ENCODE results near the gene MAPT.

MAPT gene

DNA sequence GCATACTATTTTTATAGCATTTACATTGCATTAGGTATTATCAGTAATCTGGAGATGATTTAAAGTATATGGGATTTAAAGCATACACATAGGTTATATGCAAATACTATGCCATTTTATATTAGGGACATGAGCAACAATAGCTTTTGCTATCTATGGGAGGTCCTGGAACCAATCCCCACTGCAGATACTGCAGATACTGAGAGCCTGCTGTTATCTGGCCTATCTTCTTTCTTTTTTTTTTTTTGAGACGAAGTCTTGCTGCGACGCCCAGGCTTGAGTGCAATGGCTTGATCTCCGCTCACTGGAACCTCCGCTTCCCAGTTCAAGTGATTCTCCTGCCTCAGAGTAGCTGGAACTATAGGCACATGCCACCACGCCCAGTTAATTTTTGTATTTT is 142.1 kb downstream of the MAPT start:
- no peak for DNase-seq

DNA sequence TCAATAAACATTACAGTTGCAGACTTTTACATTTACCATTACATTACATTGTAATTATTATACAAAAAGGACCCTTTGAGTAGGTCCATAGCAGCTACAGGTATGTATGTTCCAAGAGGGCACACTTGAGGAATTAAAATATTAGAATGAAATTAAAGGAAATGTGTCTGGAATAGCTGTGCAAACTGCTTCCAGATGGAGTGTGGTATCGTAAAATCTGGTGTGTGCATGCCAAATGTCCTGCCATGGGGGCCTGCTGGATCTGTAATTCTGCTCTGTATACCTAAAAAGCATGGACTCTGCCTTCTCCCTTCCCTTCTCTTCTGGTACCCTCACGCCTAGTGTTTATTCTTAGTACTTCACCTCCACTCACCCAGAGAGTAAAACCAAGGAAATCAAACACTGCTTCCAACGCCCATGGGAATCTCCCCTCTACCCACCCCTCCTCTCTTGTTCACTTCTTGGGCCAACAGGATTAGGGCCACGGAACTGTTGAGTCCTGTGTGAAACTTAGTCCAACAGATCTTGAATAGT is 143.4 kb downstream of the MAPT start:
- DNase-seq, result no peak

DNA sequence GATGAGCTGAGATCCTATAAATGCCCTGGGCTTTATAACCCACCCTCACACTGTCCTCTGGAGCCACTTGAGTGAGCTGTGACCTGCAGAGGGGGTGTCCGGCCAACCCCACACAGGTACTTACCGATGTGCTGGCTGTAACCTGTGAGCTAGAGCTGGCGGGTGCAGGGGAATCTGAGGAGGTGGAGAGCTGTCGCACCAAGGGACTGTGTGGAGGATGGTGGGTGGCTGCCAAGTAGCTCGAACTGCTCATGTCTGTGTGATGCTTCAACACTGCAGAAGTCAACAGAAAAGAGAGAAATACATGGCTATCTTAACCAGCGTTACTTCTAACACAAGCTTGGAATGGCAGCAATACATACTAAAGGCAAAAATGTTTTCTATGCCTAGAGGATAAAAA is 144.1 kb downstream of the MAPT start:
- DNase-seq, result no peak

DNA sequence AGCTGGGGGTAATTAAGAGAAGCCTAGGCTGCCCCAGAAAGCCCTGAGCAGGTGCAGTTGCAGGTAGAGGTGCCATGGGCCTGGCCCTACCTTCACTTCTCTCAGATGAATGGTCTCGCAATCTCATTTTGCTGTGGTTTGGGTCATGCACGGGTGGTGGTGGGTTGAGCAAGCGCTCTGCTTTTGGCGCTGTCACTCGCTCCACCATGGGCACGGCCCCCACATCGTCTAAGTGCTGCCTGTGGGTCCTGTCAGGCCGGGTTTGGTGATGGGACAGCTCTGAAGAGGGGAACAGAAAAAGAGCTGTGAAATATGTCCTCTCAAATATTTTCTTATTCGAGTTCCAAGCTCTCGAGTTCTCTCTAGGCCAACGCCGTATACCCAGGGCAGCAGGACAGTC is 144.6 kb downstream of the MAPT start:
- DNase-seq, result no peak

DNA sequence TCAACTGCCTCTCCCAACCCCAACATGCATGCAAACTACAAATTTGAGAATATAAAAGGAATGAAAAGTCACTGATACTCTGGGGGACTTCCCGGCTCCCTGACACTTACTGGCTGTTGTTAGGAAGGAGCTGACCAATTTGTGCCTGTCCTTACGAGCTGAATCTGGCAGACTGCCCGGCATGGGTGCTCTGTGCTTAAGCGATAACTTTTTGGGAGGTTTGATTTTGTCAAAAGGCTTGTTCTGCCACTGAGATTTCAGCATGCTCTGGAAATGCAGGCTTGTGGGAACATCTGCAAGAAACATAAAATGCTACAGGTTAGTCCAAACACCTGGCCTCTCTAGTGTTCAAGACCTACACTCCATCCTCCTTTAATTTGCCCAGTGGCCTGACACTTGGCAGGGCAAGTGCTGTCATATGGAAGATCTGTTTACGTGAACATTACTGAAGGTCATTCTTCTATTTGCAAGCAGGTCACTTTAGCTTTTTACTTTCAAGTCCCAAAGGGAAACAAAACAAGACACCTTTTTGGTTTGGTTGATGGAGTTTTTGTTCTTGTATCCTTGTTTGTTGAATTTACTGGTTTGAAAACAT is 145.3 kb downstream of the MAPT start:
- DNase-seq, result no peak

DNA sequence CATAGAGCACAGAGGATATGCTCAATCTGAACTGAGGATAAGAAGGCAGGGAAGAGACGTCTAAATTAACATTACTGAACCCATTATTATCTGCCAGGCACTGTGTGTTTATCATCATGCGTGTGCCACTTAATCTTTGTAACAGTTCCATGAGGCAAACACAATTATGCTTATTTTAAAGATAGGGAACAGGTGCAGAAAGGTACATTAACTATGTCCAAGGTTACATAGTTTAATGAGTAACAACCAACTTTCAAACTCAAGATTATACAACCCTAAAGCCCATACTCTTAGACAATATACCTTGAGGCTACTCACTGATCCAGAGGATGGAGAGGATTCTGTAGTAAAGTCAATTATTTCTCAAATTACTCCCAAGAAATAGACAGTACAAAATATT is 147.9 kb downstream of the MAPT start:
- DNase-seq, result no peak

DNA sequence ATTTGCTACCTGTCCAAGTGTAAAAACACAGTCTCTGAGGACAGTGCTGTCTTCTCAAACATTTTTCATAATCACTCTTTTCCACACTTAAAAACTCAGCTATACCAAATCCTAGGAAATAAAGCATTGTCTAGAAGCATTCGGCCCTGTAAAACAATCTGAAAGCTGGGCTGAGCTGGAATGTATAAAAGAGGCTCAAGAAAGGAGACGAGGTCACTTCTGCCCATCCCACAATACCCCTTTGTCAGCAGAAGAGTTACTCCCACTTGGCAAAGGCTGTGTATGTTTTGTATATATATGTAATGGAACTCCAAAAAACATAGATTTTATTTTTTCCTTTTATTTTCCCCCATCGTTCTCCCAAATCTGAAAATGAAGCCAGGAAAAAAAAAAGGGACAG is 148.6 kb downstream of the MAPT start:
- DNase-seq, result no peak

DNA sequence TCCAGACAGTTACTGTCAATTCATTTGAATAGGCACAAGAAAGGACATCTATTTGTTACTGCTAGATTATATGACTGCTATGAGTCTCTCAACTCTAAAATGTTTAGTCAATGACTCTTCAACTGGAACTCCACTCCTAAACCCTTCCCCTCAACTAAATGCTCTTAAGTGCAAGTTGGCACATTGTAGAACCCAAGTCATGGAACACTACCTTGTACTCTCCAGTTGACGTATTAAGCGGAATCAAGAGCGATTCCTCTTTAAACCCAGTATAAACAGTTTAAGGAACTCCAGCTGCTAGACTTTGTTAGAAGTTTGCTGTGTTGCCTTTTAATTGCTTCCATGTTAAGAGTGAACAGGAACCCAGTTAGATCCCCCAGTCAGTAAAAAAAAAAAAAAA is 149.3 kb downstream of the MAPT start:
- DNase-seq, result no peak

DNA sequence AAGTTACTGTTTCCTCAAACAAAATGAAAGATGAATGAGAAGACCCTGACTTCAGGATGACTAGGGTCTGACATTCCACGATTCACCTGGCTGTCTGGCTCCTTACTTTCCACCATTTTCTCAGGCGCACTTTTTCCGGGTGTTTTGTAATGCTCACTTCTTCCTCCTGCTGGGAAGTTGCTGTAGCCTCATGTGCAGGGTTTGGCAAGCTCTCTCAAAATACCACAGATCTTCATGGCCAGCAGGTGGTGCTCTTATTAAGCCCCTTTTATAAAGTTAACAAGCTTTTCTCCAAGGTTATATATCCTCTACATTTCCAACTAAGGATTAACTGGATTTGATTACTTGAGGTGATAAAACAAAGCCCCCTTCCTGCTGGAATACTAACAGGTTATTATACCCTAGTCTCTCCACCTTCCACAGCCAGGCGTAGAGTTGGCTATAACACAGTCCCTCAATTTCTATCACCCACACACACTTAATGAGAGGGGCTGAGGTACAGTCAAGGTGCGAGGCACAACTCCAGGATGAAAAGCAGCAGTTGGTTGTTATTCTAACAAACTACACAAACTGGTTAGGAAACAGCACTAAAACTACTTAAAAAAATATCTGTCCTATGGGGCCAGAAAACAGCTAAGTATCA is 150.1 kb downstream of the MAPT start:
- peak; percentile 74 to 87 for DNase-seq

DNA sequence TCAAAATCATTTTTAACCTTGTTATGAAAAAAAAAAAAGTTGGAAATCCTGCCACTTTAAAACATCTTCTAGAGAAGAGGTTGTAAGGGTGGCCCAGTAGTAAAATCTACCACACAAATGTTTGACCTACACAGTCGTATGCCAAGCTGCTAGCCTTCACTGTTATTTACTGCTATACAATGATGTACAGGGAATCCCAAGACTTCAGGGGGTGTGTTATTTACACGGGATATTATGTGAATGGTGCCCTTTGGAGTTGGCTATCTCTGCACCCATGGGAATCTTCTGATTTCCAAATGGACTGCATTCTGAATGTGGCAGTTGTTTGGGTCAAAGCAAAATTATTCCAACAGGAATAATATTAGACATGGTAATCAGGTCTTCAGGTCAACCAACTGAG is 150.6 kb downstream of the MAPT start:
- DNase-seq, result no peak

DNA sequence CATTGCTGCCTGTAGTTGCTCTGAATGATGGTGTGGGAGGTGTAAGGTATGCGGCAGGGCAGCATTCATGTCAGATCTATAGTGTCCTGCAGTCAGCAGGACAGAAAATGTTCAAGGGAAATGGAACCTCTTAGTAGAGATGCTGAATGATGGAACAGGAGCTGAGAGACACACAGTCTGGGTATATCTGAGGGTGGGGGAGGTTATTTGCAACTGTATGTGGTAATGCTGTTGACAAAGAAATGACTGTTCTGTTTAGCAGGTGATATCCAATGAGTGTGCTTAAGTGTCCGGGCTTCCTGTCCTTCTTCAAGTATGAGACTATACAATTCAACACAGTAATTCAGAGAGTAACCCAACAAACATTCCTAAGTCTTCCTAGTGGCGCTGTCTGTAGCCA is 151.3 kb downstream of the MAPT start:
- no peak for DNase-seq

DNA sequence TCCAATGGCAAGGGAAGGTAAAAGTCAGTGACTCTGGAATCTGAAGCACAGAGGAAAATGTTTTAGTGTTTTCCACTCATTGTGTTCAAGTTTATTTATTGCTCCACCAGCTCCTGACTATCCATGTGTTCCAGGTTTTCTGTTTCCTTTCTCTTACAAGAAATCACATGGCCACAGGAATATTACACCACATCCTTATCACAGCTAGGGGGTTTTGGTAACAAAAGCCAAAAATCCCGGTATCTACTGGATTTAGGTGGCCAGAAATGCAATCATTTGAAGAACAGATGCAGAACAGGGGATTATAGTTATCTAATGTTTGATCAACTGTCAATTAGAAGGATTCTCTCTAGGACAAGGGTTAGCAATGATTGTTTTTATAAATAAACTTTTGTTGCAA is 152.6 kb downstream of the MAPT start:
- no peak for DNase-seq

DNA sequence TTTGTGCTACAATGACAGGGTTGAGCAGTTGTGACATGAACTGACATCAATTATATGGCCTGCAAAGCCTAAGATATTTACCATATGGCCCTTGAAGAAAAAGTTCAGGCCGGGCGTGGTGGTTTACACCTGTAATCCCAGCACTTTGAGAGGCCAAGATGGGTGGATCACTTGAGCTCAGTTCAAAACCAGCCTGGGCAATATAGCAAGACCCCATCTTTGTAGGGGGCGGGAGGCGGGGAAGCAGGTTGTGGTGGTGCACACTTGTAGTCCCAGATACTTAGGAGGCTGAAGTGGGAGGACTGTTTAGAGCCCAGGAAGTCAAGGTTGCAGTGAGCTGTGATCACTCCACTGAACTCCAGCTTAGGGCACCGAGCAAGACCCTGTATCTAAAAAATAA is 153.0 kb downstream of the MAPT start:
- no peak for DNase-seq

DNA sequence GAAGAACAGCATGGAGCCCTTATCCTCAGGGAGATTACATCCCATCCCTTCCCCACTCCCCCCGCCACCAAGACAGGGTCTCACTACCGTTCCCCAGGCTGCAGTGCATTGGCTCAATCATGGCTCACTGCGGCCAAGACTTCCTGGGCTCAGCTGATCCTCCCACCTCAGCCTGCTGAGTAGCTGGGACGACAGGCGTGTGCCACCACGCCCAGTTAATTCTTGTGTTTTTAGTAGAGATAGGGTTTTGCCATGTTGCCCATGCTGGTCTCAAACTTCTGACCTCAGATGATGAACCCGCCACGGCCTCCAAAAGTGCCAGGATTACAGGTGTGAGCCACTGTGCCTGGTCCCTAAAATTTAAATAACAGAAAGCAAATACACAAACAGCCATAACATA is 153.5 kb downstream of the MAPT start:
- DNase-seq, result no peak

DNA sequence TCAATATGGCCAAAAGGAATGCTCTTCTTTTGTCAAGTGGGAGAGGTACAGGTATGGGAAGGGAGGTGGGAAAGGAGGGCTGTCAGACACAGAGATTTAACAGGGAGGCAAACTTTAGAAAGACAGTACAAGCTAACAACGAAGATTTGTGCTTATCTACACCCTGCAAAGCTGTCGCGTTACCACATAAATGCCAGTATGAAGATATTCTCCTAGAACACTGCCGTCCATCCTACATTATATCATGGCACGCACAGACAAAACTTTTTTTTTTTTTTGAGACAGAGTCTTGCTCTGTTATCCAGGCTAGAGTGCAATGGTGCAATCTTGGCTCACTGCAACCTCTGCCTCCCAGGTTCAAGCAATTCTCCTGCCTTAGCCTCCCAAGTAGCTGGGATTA is 155.3 kb downstream of the MAPT start:
- no peak for DNase-seq

DNA sequence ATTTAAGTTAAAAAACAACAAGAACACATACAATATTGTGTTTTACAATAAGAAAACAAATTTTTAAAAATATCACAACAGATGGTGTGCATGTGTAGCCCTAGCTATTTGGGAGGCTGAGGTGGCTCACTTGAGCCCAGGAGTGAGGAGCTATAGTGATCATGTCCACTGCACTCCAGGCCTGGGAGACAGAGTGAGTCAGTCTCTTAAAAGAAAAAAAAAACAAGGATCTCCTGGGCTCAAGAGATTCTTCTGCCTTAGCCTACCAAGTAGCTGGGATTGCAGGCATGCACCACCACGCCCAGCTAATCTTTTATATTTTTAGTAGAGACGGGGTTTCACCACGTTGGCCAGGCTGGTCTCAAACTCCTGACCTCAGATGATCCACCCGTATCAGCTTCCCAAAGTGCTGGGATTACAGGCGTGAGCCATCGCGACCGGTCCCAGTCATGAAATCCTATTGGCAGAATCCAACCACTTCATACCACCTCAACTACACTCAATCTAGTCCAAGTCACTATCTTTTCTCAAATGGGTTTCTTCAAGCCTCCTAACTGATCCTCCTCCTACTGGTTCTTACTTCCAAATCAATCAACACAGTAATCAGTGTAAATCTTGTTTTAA is 159.7 kb downstream of the MAPT start:
- no peak for DNase-seq

DNA sequence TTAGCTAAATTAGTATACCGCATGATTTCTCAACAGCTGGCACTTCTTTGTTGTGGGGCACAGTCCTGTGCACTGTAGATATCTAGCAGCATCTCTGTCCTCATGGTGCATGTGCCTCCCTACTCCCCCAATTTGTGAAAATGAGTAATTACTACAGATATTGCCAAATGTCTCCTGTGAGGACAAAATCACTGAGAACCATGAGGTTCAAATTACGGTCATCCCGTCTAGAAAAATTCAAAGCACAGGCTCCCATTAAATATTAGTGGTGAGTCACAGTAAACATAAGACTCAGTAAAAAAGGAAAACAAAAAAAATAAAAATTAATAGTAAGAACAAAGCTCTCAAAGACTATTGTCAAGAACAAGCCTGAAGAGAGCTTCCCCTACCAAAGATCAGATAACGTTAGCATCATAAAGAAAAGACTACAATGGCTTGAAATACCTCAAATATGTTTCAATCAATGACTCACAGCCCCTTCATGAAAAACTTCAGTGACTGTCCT is 162.5 kb downstream of the MAPT start:
- DNase-seq, result no peak

DNA sequence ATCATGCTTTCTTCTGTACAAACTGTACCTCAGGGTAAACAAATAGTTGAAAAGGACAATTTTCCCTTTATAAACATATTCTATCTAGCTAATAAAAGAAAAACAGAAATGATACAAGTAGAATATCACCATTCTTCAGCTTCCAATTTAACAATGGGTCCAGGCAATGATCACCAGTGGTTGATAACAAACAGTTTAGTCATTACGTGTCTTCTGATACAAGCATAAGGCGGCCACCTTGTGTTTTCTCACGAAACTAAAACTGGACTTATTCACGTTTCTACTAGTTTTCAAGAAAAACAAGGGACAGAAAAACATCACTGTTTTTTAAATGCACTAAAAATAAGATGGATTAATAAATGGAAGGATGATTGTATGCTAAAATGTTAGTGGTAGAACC is 163.0 kb downstream of the MAPT start:
- DNase-seq, result no peak

DNA sequence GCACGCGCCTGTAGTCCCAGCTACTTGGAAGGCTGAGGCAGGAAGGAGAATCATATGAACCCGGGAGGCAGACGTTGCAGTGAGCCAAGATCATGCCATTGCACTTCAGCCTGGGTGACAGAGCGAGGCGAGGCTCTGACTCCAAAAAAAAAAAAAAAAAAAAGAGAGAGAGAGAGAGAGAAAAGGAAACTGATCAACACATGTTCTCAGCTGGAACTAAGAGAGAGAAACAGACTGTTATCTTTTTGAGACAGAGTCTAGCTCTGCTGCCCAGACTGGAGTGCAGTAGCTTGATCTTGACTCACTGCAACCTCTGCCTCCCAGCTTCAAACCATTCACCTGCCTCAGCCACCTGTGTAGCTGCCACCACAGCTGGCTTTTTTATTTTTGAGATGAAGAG is 165.1 kb downstream of the MAPT start:
- no peak for DNase-seq

DNA sequence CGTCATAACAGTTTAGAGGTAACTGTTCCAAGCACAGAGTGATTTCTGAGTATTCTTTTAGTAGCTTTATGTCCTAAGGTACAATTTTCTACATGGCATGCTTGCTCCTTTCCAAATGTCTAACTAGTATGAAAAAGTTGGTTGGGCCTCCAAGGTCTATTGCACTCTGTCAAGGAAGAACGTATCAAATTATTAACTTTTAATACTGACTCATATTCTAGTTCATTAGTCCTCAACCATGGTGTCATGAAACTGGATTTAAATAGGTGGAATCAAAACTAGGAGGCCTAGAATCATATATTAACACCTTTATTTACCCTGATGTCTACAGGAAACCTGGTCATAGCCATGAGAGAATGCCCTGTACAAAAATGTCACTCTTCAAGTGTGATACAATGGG is 166.1 kb downstream of the MAPT start:
- DNase-seq, result no peak

DNA sequence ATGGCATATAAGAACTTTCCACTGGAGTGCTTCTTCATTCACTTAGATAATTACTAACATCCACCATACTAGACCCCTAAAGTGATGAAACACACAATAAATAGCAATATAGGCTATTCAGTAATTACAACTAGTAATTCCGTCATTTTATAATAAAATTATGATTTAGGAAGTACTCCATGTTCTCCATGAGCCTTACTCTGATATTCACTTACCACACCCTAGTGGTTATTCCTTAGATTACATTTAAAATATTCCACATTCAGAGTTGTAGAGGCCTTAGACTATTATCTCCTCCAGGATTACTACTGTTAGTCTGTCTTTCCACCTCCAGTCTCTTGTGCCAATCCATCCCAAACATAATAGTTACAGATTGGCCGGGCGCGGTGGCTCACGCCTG is 167.1 kb downstream of the MAPT start:
- peak in 1 of 2 experiments; percentile 41 for DNase-seq

DNA sequence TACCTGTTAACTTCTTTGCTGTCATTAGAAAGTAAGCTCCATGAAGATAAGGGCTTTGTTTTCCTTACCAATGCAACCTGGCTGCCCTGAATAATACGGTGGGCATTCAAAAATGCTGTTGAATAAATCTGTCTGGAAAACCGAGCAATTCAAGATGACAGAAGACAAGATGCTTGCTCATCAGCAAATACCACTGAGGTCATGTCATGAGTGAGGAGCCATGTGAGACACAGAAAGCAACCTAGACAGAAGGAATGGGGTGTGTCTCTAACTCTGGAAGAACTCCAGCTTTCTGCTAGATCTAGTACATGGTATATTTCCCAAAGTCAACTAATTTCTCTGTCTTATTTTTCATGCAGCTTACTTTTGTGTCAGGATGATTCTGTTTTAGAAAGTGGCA is 168.9 kb downstream of the MAPT start:
- DNase-seq, result peak in 1 of 2 experiments; percentile 38

DNA sequence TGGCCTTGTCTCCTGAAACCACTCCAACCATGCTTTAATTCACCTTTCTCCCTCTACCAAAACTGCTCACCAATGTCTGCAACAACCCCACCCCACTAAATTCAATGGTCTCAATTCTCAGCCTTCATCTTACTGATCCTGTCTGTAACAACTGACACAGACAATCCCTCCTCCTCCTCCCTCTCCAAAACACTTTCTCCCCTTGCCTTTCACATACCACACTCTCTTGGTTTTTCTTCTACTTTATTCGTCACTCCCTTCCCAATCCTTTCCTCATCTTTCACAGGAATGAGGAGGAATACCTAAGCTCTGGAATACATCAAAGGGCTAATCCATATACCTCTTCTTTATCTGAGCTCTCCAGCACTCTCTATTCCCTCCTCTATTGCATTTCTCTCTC is 170.1 kb downstream of the MAPT start:
- DNase-seq, result no peak

DNA sequence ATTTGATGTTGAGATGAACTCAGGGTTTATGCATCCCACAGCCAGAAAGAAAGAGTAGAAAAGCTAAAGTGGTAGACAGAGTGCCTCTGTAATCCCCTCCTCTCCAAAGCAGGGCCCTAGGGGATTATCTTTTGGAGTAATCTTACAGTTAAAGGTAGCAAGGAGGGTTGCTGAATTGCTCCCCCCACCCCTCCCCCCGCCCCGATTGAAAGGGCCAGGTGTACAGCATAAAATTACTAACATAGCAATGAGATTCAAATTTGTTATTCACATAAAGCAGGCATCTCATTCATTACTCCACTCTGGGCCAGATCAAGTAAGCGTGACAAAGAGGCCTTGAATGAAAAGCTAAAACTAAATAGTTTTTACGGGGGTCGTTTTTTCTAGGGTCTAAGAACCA is 177.4 kb downstream of the MAPT start:
- DNase-seq, result no peak
